SJCRH30 (cell line): Measurements from ENCODE around the gene PLIN4. TPM values are rescaled to one million over a fixed set of nuclear protein-coding genes. Genes with fewer than 3 reads are reported as not detected.

Source experiments
- DNase-seq, 2 experiments: peaks; one replicate each; pipeline ENCODE4 v3.0.0-alpha.2; 2015 to 2020
- H3K27ac ChIP-seq: fragments of 250-450 bp; sonication (Bioruptor Pico); 2 replicates; pipeline ENCODE4 v1.5.1; 2020; ENCODE audit warnings: mild to moderate bottlenecking, moderate library complexity
- H3K27me3 ChIP-seq: fragments of 250-450 bp; sonication (Bioruptor Pico); 2 replicates; pipeline ENCODE4 v1.5.1; 2020; ENCODE audit warnings: mild to moderate bottlenecking, moderate library complexity
- H3K36me3 ChIP-seq: fragments of 250-450 bp; sonication (Bioruptor Pico); 2 replicates; pipeline ENCODE4 v1.5.1; 2020; ENCODE audit warnings: mild to moderate bottlenecking, moderate library complexity
- H3K4me1 ChIP-seq: fragments of 250-450 bp; sonication (Bioruptor Pico); 2 replicates; pipeline ENCODE4 v1.5.1; 2020; ENCODE audit warnings: mild to moderate bottlenecking, moderate library complexity
- H3K4me3 ChIP-seq: fragments of 250-450 bp; sonication (Bioruptor Pico); 2 replicates; pipeline ENCODE4 v1.5.1; 2020; ENCODE audit warnings: mild to moderate bottlenecking, moderate library complexity
- H3K9me3 ChIP-seq: fragments of 250-450 bp; sonication (Bioruptor Pico); replicated peaks from 2 replicates; pipeline ENCODE4 v1.5.1; 2020; ENCODE audit warnings: mild to moderate bottlenecking, moderate library complexity
- total RNA-seq: library from RNA; depleted of rRNA; stranded (reverse); fragments of >200 nt; shearing (Covaris generic); gene quantifications from 2 replicates; pipeline ENCODE4 v1.2.3, GENCODE V29; 2014; rRNA removed

The PLIN4 gene
- total RNA-seq, 1 experiment from 2014 or later = 0.16 TPM

- peaks cover 11% of the 10 kb centered on the region; the same call in 1 of the 2 replicates for H3K36me3 ChIP-seq
- H3K4me1 ChIP-seq = peaks cover 9% of the 10 kb centered on the region; the same call in 1 of the 2 replicates
- no peaks in the 10 kb centered on the region for H3K9me3 ChIP-seq
- no peaks in the 10 kb centered on the region for H3K27me3 ChIP-seq
- H3K4me3 ChIP-seq = peak overlapping the region; percentile 63
- H3K27ac ChIP-seq = peak overlapping the region; percentile 38
- peak; percentile 61 to 66 for DNase-seq
Measured at GRCh38 chr19:4456476-4456842, 61.8 kb downstream of the PLIN4 start.

DNA sequence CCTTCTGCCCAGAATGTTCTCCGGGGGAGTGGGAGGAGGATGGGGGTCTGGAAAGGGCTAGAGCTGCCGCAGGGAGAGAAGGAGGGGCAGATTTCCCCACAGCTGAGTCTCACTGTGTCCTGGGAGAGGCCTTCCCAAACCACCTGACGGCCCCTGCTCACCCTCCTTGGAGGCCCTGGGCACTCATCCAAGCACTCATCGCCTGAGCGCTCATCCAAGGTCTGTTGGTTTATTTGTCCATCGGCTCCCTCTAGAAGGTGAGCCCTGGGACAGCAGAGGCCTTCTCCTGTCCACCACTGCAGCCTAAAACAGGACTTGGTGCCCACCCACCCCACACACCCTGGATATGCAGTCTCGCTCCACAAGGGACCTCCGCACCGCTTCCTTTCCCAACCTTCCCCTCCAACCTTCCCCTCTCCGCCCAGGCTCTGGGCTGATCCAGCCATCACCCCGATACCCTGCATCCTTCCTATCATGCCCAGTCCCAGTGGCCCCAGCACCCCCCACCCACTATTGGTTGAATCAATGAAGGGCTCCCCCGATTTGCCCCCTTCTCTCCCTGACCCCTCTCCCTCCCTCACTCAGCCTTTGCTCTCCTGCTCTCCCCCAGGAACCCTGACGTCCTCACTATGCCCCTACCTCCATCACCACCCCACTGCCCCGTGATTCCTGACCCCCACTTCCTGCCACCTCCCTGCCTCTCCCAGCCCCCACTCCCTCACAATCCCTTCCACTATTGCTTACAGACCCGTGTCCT is 62.4 kb downstream of the PLIN4 start:
- Histone ChIP-seq H3K27ac (no peak overlapping the region; the same call in 1 of the 2 replicates), H3K4me1 (peaks cover 9% of the 10 kb centered on the region; the same call in 1 of the 2 replicates), H3K27me3 (no peaks in the 10 kb centered on the region), H3K36me3 (peaks cover 11% of the 10 kb centered on the region; the same call in 1 of the 2 replicates), H3K9me3 (no peaks in the 10 kb centered on the region), H3K4me3 (peak overlapping the region; percentile 63)
- peak; percentile 75 to 77 for DNase-seq

DNA sequence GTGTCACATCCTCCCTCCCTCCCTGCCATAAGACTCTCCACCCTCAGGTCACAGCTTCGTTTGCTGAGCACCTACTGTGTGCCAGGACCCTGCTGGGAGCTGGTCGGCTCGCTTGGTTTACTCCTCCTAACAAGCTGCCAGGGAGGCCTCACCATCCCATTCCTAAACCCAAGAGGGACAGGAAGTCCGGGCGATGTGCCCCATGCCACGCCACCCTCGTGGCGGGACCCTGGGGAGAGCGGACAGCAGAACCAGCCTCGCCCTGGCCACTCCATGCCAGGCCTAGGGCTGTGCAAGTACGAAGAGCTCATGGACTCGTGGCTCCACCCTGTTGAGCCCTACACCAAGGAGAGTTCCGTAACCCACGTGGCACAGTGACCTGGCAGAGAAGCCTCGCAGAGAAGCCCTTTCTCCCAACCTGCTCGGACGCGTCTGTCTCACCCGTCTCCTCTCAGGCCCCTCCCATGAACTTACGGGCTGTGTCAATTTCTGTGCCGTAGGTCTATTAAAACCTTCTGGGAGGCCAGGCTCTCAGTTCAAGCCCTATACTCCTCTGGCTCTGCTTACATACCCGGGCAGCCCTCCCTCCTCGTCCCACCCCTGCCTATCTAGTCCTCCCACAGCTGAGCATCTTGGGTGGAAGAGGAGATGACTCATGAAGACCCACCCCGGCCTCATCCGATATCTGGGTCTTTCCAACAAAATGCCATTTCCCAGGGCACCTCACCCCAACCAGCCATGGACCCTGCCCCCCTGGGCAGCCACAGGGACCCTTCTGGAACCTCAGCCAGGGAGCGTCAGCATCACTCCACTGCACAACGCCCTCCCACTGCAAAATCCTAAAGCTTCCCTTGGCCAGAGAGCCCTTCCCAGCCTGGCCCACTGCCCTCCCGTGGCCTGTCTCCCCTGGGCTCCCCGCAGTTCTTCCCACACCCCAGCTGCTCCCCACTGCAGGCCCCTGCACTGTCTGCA is 63.3 kb downstream of the PLIN4 start:
- Histone ChIP-seq H3K36me3 (peaks cover 11% of the 10 kb centered on the region; the same call in 1 of the 2 replicates), H3K27ac (no peak overlapping the region), H3K4me3 (peak overlapping the region; percentile 63; the same call in 1 of the 2 replicates), H3K4me1 (peaks cover 9% of the 10 kb centered on the region; the same call in 1 of the 2 replicates), H3K27me3 (no peaks in the 10 kb centered on the region), H3K9me3 (no peaks in the 10 kb centered on the region)
- no peak for DNase-seq

DNA sequence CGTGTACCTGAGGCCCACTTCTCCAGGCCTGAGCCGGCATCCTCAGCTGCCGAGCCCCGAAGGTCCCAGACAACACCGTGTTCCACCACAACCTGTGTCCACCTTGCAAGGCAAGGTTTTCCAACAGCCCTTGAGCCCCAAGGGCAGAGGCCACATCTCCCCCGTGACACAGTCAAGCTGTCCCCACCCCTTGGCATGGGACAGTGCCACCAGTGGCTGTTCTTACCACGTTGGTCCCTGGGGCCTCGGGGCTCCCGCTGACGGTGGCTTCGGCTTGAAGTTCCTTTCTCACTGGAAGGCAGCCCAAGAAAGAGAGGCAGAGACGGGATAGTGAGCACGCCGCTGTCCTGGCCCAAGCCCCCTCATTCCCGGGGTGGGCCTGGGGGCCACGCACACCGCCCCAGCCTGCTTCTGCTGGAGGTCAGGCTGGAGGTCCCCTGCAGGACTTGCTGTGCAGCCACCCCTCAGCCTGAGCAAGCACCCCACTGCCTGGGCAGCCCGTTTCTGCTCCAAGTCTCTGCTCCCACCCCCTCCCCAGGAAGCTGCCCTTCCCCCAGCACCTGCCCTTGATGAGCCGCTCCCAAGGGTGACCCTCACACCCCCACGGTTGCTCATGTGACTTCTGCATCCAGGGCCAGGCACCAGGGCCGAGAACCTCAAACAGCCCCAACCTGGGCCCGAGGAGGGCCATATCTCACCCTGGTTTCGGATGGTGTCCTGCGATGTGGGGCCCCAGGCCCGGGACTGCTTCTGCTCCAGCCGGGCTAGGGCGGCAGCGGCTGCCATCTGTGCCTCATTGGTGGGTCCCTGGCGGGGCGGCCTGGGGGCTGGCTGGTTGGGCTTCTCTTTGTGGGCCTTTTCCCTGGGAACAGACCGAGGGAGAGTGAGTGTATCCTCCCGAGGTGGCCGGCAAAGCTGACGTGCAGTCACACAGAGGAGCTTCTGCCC is 64.8 kb downstream of the PLIN4 start:
- no peak overlapping the region for H3K27ac ChIP-seq
- no peaks in the 10 kb centered on the region for H3K27me3 ChIP-seq
- no peak overlapping the region for H3K4me3 ChIP-seq
- no peak for DNase-seq
- H3K4me1 ChIP-seq = peaks cover 9% of the 10 kb centered on the region; the same call in 1 of the 2 replicates
- H3K36me3 ChIP-seq = peaks cover 11% of the 10 kb centered on the region; the same call in 1 of the 2 replicates
- no peaks in the 10 kb centered on the region for H3K9me3 ChIP-seq

DNA sequence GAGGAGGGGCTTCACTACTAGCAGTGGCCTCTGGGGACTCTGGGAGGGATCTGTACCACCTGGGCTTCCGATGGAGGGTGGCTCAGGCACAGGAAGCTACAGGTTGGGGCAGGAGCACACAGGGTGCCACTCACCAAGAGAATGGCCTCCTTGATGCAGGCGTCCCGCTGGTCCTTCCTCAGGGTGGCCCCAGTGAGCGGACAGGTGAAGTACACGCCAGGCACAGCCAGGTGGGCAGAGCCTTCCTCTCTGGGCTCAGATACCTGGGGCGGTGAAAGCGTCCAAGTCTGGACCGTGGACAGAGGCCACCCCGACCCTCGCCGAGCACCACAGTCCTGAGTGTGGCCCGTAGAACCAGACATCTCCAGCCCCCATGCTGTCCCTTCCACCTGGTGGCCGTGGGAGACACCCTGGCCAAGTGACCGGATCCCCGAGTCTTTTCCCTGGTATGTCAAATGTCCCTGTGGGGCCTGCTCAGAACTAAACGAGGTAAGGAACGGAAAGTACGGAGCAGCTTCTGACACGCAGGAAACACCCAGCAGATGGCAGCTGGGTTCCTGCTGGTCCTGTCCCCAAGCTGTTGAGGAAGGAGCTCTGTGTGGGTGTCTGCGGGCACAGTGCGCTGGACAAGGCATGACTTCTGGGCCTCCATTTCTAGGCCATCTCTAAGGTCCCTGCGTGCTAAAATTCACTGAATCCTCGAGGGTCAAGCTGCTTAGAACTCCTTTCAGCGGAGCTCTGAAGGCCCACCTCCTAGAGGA is 65.9 kb downstream of the PLIN4 start:
- Histone ChIP-seq H3K36me3 (peaks cover 16% of the 10 kb centered on the region), H3K27ac (no peak overlapping the region), H3K9me3 (no peaks in the 10 kb centered on the region), H3K27me3 (no peaks in the 10 kb centered on the region), H3K4me3 (no peak overlapping the region), H3K4me1 (peaks cover 9% of the 10 kb centered on the region; the same call in 1 of the 2 replicates)
- DNase-seq = no peak

Other genes with a start within 250 kb of the PLIN4 start
- 97.9 and 101 TPM in 2 replicates for gene SHD, start 239.2 kb downstream of the PLIN4 start, total RNA-seq
- 0.30 and 1.5 TPM in 2 replicates for gene TMIGD2, start 216.1 kb downstream of the PLIN4 start, total RNA-seq
- 23.5 and 24.7 TPM in 2 replicates for gene FSD1, start 213.9 kb downstream of the PLIN4 start, total RNA-seq
- 9.7 and 11.9 TPM in 2 replicates for gene STAP2, start 179.7 kb downstream of the PLIN4 start, total RNA-seq
- 3.8 and 8.3 TPM in 2 replicates for gene MPND, start 174.9 kb downstream of the PLIN4 start, total RNA-seq
- gene SH3GL1, start 117.9 kb downstream of the PLIN4 start, total RNA-seq = 56.9 and 60.0 TPM in 2 replicates
- 44.2 and 54.6 TPM in 2 replicates for gene CHAF1A, start 115.8 kb downstream of the PLIN4 start, total RNA-seq
- 37.9 and 41.4 TPM in 2 replicates for gene UBXN6, start 60.7 kb downstream of the PLIN4 start, total RNA-seq
- 61.5 and 64.4 TPM in 2 replicates for gene HDGFL2, start 46.2 kb downstream of the PLIN4 start, total RNA-seq
- 0.38 and 1.1 TPM in 2 replicates for gene PLIN5, start 16.7 kb upstream of the PLIN4 start, total RNA-seq
- 0.15 and 0.38 TPM in 2 replicates for gene LRG1, start 21.6 kb upstream of the PLIN4 start, total RNA-seq
- 108 and 116 TPM in 2 replicates for gene SEMA6B, start 41.2 kb upstream of the PLIN4 start, total RNA-seq
- gene TNFAIP8L1, start 121.0 kb upstream of the PLIN4 start, total RNA-seq = 8.5 and 8.8 TPM in 2 replicates
- gene MYDGF, start 151.9 kb upstream of the PLIN4 start, total RNA-seq = 71.9 and 86.8 TPM in 2 replicates
- 53.4 and 62.8 TPM in 2 replicates for gene DPP9, start 205.4 kb upstream of the PLIN4 start, total RNA-seq